Ovary (tissue), 9 donors: Measurements from ENCODE around the gene NELFB. TPM values are rescaled to one million over a fixed set of nuclear protein-coding genes. Genes with fewer than 3 reads are reported as not detected.
A peak's percentile ranks its signal among the peaks of the same experiment; 100 is the strongest.

Experiments
- DNase-seq, 5 donors: peaks; one replicate each; pipeline ENCODE4 v3.0.0-alpha.2; 2019 to 2020
- H3K27ac ChIP-seq, 2 donors: fragments of 200-600 bp; one replicate each; pipeline versions ENCODE4 v1.5.1 to v1.8.0; 2019 to 2022
- H3K27me3 ChIP-seq: fragments of 200-600 bp; one replicate; pipeline ENCODE4 v1.8.0; 2022
- H3K36me3 ChIP-seq: fragments of 200-600 bp; sonication (generic); one replicate; pipeline ENCODE4 v1.5.1; 2019
- H3K4me1 ChIP-seq: one replicate; pipeline ENCODE4 v1.8.1; 2013; ENCODE audit warnings: mild to moderate bottlenecking, moderate library complexity; ENCODE audit not compliant: insufficient read depth
- H3K4me3 ChIP-seq: fragments of 200-600 bp; sonication (generic); one replicate; pipeline ENCODE4 v1.5.1; 2017
- H3K9me3 ChIP-seq, 2 donors: fragments of 200-600 bp in 1 of 2; sonication (generic) in 1 of 2; one replicate each; pipeline versions ENCODE4 v1.5.1 to v1.8.1; 2013 to 2019; ENCODE audit warnings: mild to moderate bottlenecking in 1 of 2, moderate library complexity in 1 of 2
- CTCF ChIP-seq, 3 donors: fragments of 450-650 bp in 2 of 3; fragments of 200-600 bp in 1 of 3; IDR thresholded peaks; one replicate each; pipeline versions ENCODE4 v1.5.1 to v1.8.0; 2016 to 2022; ENCODE audit warnings: antibody characterized with exemption in 3 of 3, mild to moderate bottlenecking in 1 of 3
- EP300 ChIP-seq: sonication (generic); formaldehyde crosslinking; IDR thresholded peaks from one replicate; pipeline ENCODE4 v1.6.1; 2017; ENCODE audit warnings: antibody characterized with exemption
- POLR2A ChIP-seq: fragments of 450-650 bp; IDR thresholded peaks from one replicate; pipeline ENCODE4 v1.6.1; 2017; ENCODE audit warnings: antibody characterized with exemption, mild to moderate bottlenecking, moderate library complexity
- WGBS, 3 donors: extraction: QIAGEN DNeasy Blood & Tissue Kit in 1 of 3; methylation state at CpG; one replicate each; pipeline versions ENCODE4 v1.1.5 to v1.1.7; 2013 to 2017; 5-methylcytosine and 5-hydroxymethylcytosine counted together
- intact Hi-C, 4 donors: fragments of 100-400 bp; cut with DNase I; formaldehyde crosslinking; loops; one replicate each; pipeline versions ENCODE4 v1.11.0 to v1.15.1; 2022 to 2023
- polyA plus RNA-seq, 2 donors: library from polyadenylated mRNA; stranded (reverse); fragments of 200-250 nt in 1 of 2; fragments of 350-450 nt in 1 of 2; fragmentation: Illumina TruSeq in 1 of 2; extraction: RNeasy Lipid Tissue Mini Kit (QIAGEN cat#74804) in 1 of 2; gene quantifications; one replicate each; pipeline ENCODE4 v1.2.3, GENCODE V29; 2013 to 2014
- total RNA-seq, 7 donors: library from RNA; depleted of rRNA in 2 of 7; stranded (reverse); fragments of >200 nt in 2 of 7; fragmentation: NEBNext Ultra II Directional in 3 of 7; extraction: Animal tissue kit (Norgen Biotek cat#: 25700) in 3 of 7; gene quantifications; one replicate each; pipeline versions ENCODE4 v1.1.0 to v1.2.4, GENCODE V29; 2016 to 2023
- donor health status: DM: no; HTN: no; CAD: no; lungs with moderate emphysema.
- donor health status: DM: no; HTN: no; CAD: no.
- donor health status: Bipolar disorder and iron deficiency.
- donor health status: DM: yes; HTN: yes; CAD: no.
- donor health status: DM: no; HTN: no; CAD: no.
- donor health status: DM: yes; HTN: yes; CAD: no.

Gene NELFB
- total and polyA plus RNA-seq, 9 donors: 10.9 to 56.6 (median 44.5) TPM

GRCh38 chr9:137270929-137271695 lies 16.0 kb downstream of the NELFB start:
- no peaks in the 10 kb centered on the region for H3K9me3 ChIP-seq
- no peaks in the 10 kb centered on the region for H3K27me3 ChIP-seq
- intact Hi-C loops: no loop called here
- H3K27ac ChIP-seq: no peak overlapping the region
- no peak for TF ChIP-seq CTCF (IDR thresholded peaks at IDR 0.05)
- no peak for TF ChIP-seq POLR2A
- no peak for TF ChIP-seq EP300
- peaks cover 6% of the 10 kb centered on the region for H3K4me1 ChIP-seq
- WGBS, 3 donors: 85 to 90% (median 88%) methylated on average over 32 of the region's 32 CpGs
- no peak overlapping the region for H3K4me3 ChIP-seq
- no peak for DNase-seq
- no peaks in the 10 kb centered on the region for H3K36me3 ChIP-seq

- H3K4me1 ChIP-seq: peaks cover 10% of the 10 kb centered on the region
- H3K27me3 ChIP-seq: no peaks in the 10 kb centered on the region
- no peaks in the 10 kb centered on the region for H3K36me3 ChIP-seq
- TF ChIP-seq CTCF (IDR thresholded peaks at IDR 0.05) (no peak), EP300 (no peak), POLR2A (no peak)
- H3K27ac ChIP-seq: no peak overlapping the region
- no peak overlapping the region for H3K4me3 ChIP-seq
- WGBS, 3 donors: 39 to 58% (median 48%) methylated on average over 3 of the region's 3 CpGs
- intact Hi-C loops: no loop called here
- no peak for DNase-seq
- no peaks in the 10 kb centered on the region for H3K9me3 ChIP-seq
Observed at GRCh38 chr9:137271696-137272076, 16.6 kb downstream of the NELFB start.

- TF ChIP-seq EP300 (no peak), POLR2A (no peak), CTCF (IDR thresholded peaks at IDR 0.05) (no peak)
- peak in 1 of 5 donors; percentile 21 for DNase-seq
Observed at GRCh38 chr9:137272241-137273094, 17.3 kb downstream of the NELFB start.

GRCh38 chr9:137273095-137273490 lies 18.0 kb downstream of the NELFB start:
- Histone ChIP-seq H3K27me3 (no peaks in the 10 kb centered on the region), H3K27ac (no peak overlapping the region), H3K9me3 (no peaks in the 10 kb centered on the region), H3K36me3 (no peaks in the 10 kb centered on the region), H3K4me3 (no peak overlapping the region), H3K4me1 (peaks cover 19% of the 10 kb centered on the region)
- TF ChIP-seq EP300 (no peak), CTCF (IDR thresholded peaks at IDR 0.05) (no peak), POLR2A (no peak)
- intact Hi-C loops: no loop called here
- 78 to 81% (median 80%) methylated on average over 13 of the region's 13 CpGs for WGBS, 3 donors
- DNase-seq: no peak

More at GRCh38 chr9:137272241-137273094, 17.3 kb downstream of the NELFB start:
- Histone ChIP-seq H3K9me3 (no peaks in the 10 kb centered on the region), H3K27me3 (no peaks in the 10 kb centered on the region), H3K27ac (no peak overlapping the region), H3K4me3 (no peak overlapping the region), H3K4me1 (peaks cover 18% of the 10 kb centered on the region), H3K36me3 (no peaks in the 10 kb centered on the region)
- intact Hi-C loops: no loop called here
- 92 to 94% (median 93%) methylated on average over 28 to 39 of the region's 39 CpGs for WGBS, 3 donors
